Measurements from ENCODE around the gene ZNRF1.

DNA sequence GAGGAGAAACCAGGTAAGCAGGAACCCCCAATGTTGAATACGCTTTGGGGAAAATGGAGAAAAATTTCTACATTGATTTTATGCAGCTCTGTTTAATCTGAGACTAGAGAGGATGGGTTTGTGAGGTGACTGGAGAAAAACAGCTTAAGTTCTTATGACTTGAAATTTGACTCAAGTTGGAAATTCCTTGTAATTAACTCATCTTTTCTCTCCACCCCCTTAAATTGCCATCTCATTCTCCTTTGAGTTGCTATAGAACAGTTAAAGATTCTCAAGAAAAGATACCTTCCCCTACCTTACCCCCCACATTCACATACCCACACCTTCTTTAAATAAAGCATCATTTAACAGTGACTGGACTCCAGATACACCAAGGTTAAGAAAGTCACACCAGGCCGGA lies 24.2 kb downstream of the ZNRF1 start:
- TF ChIP-seq, protein P1, sequence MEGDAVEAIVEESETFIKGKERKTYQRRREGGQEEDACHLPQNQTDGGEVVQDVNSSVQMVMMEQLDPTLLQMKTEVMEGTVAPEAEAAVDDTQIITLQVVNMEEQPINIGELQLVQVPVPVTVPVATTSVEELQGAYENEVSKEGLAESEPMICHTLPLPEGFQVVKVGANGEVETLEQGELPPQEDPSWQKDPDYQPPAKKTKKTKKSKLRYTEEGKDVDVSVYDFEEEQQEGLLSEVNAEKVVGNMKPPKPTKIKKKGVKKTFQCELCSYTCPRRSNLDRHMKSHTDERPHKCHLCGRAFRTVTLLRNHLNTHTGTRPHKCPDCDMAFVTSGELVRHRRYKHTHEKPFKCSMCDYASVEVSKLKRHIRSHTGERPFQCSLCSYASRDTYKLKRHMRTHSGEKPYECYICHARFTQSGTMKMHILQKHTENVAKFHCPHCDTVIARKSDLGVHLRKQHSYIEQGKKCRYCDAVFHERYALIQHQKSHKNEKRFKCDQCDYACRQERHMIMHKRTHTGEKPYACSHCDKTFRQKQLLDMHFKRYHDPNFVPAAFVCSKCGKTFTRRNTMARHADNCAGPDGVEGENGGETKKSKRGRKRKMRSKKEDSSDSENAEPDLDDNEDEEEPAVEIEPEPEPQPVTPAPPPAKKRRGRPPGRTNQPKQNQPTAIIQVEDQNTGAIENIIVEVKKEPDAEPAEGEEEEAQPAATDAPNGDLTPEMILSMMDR (IDR thresholded peaks at IDR 0.05): no peak
- TF ChIP-seq POLR2A (IDR thresholded peaks at IDR 0.05): no peak

Measured in right lobe of liver (tissue), 4 donors.